Neural cell (in vitro differentiated cells): Measurements from ENCODE around the gene ZNF467.

ENCODE experiments used
- EP300 ChIP-seq: fragments of 450-650 bp; conservative IDR thresholded peaks from 2 replicates; pipeline ENCODE4 v1.6.1; 2014; ENCODE audit warnings: antibody characterized with exemption, mild to moderate bottlenecking, moderate library complexity; ENCODE audit not compliant: poor library complexity, severe bottlenecking
- EZH2 ChIP-seq: fragments of 200-600, 300-800 bp; shearing (Covaris generic), sonication (generic); IDR thresholded peaks from 2 replicates; pipeline ENCODE4 v1.6.1; 2014; ENCODE audit warnings: antibody characterized with exemption, low read length, borderline replicate concordance, mild to moderate bottlenecking; ENCODE audit not compliant: insufficient read depth, poor library complexity, severe bottlenecking
- MXI1 ChIP-seq: fragments of 450-650 bp; conservative IDR thresholded peaks from 2 replicates; pipeline ENCODE4 v1.6.1; 2014; ENCODE audit warnings: antibody characterized with exemption, mild to moderate bottlenecking; ENCODE audit not compliant: poor library complexity, severe bottlenecking
- POLR2AphosphoS5 ChIP-seq: IDR thresholded peaks from 2 replicates; pipeline ENCODE4 v1.6.1; 2012
- RAD21 ChIP-seq: fragments of 450-650 bp; conservative IDR thresholded peaks from 2 replicates; pipeline ENCODE4 v1.6.1; 2014; ENCODE audit warnings: antibody characterized with exemption, mild to moderate bottlenecking, moderate library complexity
- SMC3 ChIP-seq: fragments of 450-650 bp; conservative IDR thresholded peaks from 2 replicates; pipeline ENCODE4 v1.6.1; 2014; ENCODE audit warnings: antibody characterized with exemption, mild to moderate bottlenecking, moderate library complexity; ENCODE audit not compliant: poor library complexity
- TAF1 ChIP-seq: IDR thresholded peaks from 2 replicates; pipeline ENCODE4 v1.6.1; 2012; ENCODE audit warnings: low read depth
- TF ChIP-seq, protein P1 (sequence below): fragments of 450-650 bp; IDR thresholded peaks from 2 replicates; pipeline ENCODE4 v1.5.1; 2014; ENCODE audit warnings: antibody characterized with exemption, mild to moderate bottlenecking, moderate library complexity; ENCODE audit not compliant: poor library complexity, severe bottlenecking
- TF ChIP-seq, protein P2 (sequence below): IDR thresholded peaks from 2 replicates; pipeline ENCODE4 v1.6.1; 2012; ENCODE audit warnings: borderline replicate concordance

DNA sequence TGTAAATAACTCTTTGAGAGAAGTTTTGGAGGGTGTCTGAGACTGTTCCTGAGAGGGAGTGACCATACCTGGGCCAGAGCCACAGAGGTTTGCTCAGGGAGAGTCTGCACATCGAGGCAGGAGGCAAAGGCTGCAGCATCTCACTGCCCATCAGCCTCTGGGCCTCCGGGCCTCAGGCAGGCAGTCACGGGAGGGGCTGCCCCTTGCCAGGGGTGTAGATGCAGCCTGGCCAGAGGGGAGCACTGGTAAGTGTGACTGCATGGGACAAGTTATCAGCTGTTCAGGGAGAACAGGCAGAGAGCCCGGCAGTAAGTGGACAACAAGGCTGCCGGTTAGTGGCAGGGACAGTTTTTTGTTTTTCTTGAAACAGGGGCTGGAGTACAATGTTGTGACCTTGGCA is 55.9 kb downstream of the ZNF467 start:
- TF ChIP-seq, protein P1, sequence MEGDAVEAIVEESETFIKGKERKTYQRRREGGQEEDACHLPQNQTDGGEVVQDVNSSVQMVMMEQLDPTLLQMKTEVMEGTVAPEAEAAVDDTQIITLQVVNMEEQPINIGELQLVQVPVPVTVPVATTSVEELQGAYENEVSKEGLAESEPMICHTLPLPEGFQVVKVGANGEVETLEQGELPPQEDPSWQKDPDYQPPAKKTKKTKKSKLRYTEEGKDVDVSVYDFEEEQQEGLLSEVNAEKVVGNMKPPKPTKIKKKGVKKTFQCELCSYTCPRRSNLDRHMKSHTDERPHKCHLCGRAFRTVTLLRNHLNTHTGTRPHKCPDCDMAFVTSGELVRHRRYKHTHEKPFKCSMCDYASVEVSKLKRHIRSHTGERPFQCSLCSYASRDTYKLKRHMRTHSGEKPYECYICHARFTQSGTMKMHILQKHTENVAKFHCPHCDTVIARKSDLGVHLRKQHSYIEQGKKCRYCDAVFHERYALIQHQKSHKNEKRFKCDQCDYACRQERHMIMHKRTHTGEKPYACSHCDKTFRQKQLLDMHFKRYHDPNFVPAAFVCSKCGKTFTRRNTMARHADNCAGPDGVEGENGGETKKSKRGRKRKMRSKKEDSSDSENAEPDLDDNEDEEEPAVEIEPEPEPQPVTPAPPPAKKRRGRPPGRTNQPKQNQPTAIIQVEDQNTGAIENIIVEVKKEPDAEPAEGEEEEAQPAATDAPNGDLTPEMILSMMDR, result no peak
- TF ChIP-seq EP300, result no peak
- TF ChIP-seq, protein P2, sequence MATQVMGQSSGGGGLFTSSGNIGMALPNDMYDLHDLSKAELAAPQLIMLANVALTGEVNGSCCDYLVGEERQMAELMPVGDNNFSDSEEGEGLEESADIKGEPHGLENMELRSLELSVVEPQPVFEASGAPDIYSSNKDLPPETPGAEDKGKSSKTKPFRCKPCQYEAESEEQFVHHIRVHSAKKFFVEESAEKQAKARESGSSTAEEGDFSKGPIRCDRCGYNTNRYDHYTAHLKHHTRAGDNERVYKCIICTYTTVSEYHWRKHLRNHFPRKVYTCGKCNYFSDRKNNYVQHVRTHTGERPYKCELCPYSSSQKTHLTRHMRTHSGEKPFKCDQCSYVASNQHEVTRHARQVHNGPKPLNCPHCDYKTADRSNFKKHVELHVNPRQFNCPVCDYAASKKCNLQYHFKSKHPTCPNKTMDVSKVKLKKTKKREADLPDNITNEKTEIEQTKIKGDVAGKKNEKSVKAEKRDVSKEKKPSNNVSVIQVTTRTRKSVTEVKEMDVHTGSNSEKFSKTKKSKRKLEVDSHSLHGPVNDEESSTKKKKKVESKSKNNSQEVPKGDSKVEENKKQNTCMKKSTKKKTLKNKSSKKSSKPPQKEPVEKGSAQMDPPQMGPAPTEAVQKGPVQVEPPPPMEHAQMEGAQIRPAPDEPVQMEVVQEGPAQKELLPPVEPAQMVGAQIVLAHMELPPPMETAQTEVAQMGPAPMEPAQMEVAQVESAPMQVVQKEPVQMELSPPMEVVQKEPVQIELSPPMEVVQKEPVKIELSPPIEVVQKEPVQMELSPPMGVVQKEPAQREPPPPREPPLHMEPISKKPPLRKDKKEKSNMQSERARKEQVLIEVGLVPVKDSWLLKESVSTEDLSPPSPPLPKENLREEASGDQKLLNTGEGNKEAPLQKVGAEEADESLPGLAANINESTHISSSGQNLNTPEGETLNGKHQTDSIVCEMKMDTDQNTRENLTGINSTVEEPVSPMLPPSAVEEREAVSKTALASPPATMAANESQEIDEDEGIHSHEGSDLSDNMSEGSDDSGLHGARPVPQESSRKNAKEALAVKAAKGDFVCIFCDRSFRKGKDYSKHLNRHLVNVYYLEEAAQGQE, result no peak
- TF ChIP-seq EZH2, result no peak
- no peak for TF ChIP-seq SMC3
- TF ChIP-seq TAF1, result no peak
- no peak for TF ChIP-seq POLR2AphosphoS5
- TF ChIP-seq RAD21, result no peak
- no peak for TF ChIP-seq MXI1
